PC-3 (cell line): Measurements from ENCODE around the gene MGLL.

ENCODE experiments used
- CTCF ChIP-seq: fragments of 300-600 bp; sonication (generic); conservative IDR thresholded peaks from 2 replicates; pipeline ENCODE4 v1.5.1; 2017; ENCODE audit warnings: antibody characterized with exemption, low read depth, mild to moderate bottlenecking, low read length
- EZH2phosphoT487 ChIP-seq: fragments of 300-600 bp; sonication (generic); IDR thresholded peaks from 2 replicates; pipeline ENCODE4 v1.6.1; 2018; ENCODE audit warnings: mild to moderate bottlenecking, antibody characterized with exemption, low read length, borderline replicate concordance

DNA sequence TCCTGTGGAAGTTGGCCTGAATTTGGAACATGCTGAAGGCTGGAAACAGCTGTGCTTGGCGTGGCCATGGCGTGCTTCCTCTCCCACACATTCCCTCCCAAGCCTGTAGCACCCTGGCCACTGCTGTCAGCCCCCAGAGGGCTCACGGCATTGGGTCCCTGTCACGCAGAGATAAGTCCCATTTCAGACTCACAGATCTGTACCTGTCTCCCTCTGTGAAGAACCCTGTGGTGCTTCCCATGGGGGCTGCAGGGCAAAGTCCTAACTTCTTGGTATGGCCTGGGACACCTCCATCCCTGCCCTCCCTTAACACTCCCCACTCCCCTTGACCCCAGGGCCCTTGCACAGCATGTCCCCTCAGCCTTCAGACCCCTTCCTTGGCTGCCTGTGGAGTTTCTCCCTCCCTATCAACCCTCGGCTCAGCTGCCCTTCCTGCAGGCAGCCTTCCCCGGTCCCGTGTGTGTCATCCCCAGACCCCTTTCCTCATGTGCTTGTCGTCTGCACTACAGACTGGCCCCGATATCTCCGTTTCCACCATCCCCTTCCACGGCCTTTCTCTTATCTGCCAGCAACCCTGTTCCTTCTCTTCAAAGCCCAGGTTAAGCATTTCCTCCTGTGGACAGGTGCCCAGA, 120.9 kb downstream of the MGLL start:
- TF ChIP-seq EZH2phosphoT487 (no peak), CTCF (no peak)
